ENCODE results near the gene ZBTB20. TPM values are rescaled to one million over a fixed set of nuclear protein-coding genes. Genes with fewer than 3 reads are reported as not detected.
A peak's percentile ranks its signal among the peaks of the same experiment; 100 is the strongest.

The ZBTB20 gene
- total RNA-seq, 1 donor from 2014 or later: 19.1 TPM

GRCh38 chr3:114307832-114308231 lies 839.3 kb downstream of the ZBTB20 start:
- no peak for DNase-seq (ENCODE audit: extremely low spot score, unreplicated experiment)
- TF ChIP-seq CTCF (IDR thresholded peaks at IDR 0.05): no peak
- Mint-ChIP-seq H3K4me1 (ENCODE audit: unreplicated experiment) (no peaks in the 10 kb centered on the region), H3K27ac (ENCODE audit: unreplicated experiment) (no peak overlapping the region), H3K9me3 (ENCODE audit: unreplicated experiment) (no peaks in the 10 kb centered on the region), H3K4me3 (ENCODE audit: unreplicated experiment) (no peak overlapping the region), H3K36me3 (ENCODE audit: unreplicated experiment) (no peaks in the 10 kb centered on the region), H3K27me3 (ENCODE audit: unreplicated experiment) (peaks cover 6% of the 10 kb centered on the region)

- Mint-ChIP-seq H3K36me3 (ENCODE audit: unreplicated experiment) (no peaks in the 10 kb centered on the region), H3K4me3 (ENCODE audit: unreplicated experiment) (no peak overlapping the region), H3K9me3 (ENCODE audit: unreplicated experiment) (no peaks in the 10 kb centered on the region), H3K27me3 (ENCODE audit: unreplicated experiment) (peaks cover 6% of the 10 kb centered on the region), H3K27ac (ENCODE audit: unreplicated experiment) (no peak overlapping the region), H3K4me1 (ENCODE audit: unreplicated experiment) (no peaks in the 10 kb centered on the region)
- TF ChIP-seq CTCF (IDR thresholded peaks at IDR 0.05): no peak
- DNase-seq (ENCODE audit: extremely low spot score, unreplicated experiment): no peak
Observed at GRCh38 chr3:114307222-114307830, 839.8 kb downstream of the ZBTB20 start.

- peaks cover 10% of the 10 kb centered on the region for H3K27me3 Mint-ChIP-seq (ENCODE audit: unreplicated experiment)
- H3K36me3 Mint-ChIP-seq (ENCODE audit: unreplicated experiment): no peaks in the 10 kb centered on the region
- H3K4me3 Mint-ChIP-seq (ENCODE audit: unreplicated experiment): no peak overlapping the region
- H3K27ac Mint-ChIP-seq (ENCODE audit: unreplicated experiment): no peak overlapping the region
- no peaks in the 10 kb centered on the region for H3K4me1 Mint-ChIP-seq (ENCODE audit: unreplicated experiment)
- no peak for TF ChIP-seq CTCF (IDR thresholded peaks at IDR 0.05)
- H3K9me3 Mint-ChIP-seq (ENCODE audit: unreplicated experiment): no peaks in the 10 kb centered on the region
- no peak for DNase-seq (ENCODE audit: extremely low spot score, unreplicated experiment)
Observed at GRCh38 chr3:114299941-114300624, 847.0 kb downstream of the ZBTB20 start.

GRCh38 chr3:114299421-114299820 lies 847.7 kb downstream of the ZBTB20 start:
- Mint-ChIP-seq H3K9me3 (ENCODE audit: unreplicated experiment) (no peaks in the 10 kb centered on the region), H3K27ac (ENCODE audit: unreplicated experiment) (no peak overlapping the region), H3K36me3 (ENCODE audit: unreplicated experiment) (no peaks in the 10 kb centered on the region), H3K27me3 (ENCODE audit: unreplicated experiment) (peaks cover 16% of the 10 kb centered on the region), H3K4me3 (ENCODE audit: unreplicated experiment) (no peak overlapping the region), H3K4me1 (ENCODE audit: unreplicated experiment) (no peaks in the 10 kb centered on the region)
- peak; percentile 42 for TF ChIP-seq CTCF (IDR thresholded peaks at IDR 0.05)
- DNase-seq (ENCODE audit: extremely low spot score, unreplicated experiment): no peak

GRCh38 chr3:114295946-114296345 lies 851.1 kb downstream of the ZBTB20 start:
- Mint-ChIP-seq H3K4me1 (ENCODE audit: unreplicated experiment) (no peaks in the 10 kb centered on the region), H3K27ac (ENCODE audit: unreplicated experiment) (no peak overlapping the region), H3K9me3 (ENCODE audit: unreplicated experiment) (no peaks in the 10 kb centered on the region), H3K4me3 (ENCODE audit: unreplicated experiment) (no peak overlapping the region), H3K27me3 (ENCODE audit: unreplicated experiment) (peaks cover 18% of the 10 kb centered on the region), H3K36me3 (ENCODE audit: unreplicated experiment) (no peaks in the 10 kb centered on the region)
- no peak for DNase-seq (ENCODE audit: extremely low spot score, unreplicated experiment)
- TF ChIP-seq CTCF (IDR thresholded peaks at IDR 0.05): no peak
